Neural cell (in vitro differentiated cells): ENCODE results near the gene RMI2. TPM values are rescaled to one million over a fixed set of nuclear protein-coding genes. Genes with fewer than 3 reads are reported as not detected.

ENCODE experiments used
- H2AFZ ChIP-seq: fragments of 200-600, 300-800 bp; sonication (generic), shearing (Covaris generic); 2 replicates; pipeline ENCODE4 v1.6.0; 2014; ENCODE audit warnings: low read depth, mild to moderate bottlenecking, antibody characterized with exemption, low read length, moderate library complexity
- H3F3A ChIP-seq: fragments of 200-600 bp; shearing (Covaris generic); 2 replicates; pipeline ENCODE4 v1.6.1; 2016; ENCODE audit warnings: mild to moderate bottlenecking, moderate library complexity, mixed read lengths, antibody characterized with exemption, low read length; ENCODE audit not compliant: insufficient read depth, poor library complexity, severe bottlenecking
- H3K27ac ChIP-seq: fragments of 200-600, 300-800 bp; sonication (generic), shearing (Covaris generic); 2 replicates; pipeline ENCODE4 v1.5.1; 2014; ENCODE audit warnings: mild to moderate bottlenecking, low read length, moderate library complexity
- H3K27me3 ChIP-seq: fragments of 300-800, 200-600 bp; sonication (generic), shearing (Covaris generic); 2 replicates; pipeline ENCODE4 v1.6.0; 2014; ENCODE audit warnings: mild to moderate bottlenecking, low read depth, low read length, moderate library complexity; ENCODE audit not compliant: insufficient read depth
- H3K36me3 ChIP-seq: fragments of 300-800, 200-600 bp; sonication (generic), shearing (Covaris generic); 2 replicates; pipeline ENCODE4 v1.5.1; 2014; ENCODE audit warnings: mild to moderate bottlenecking, antibody characterized with exemption, low read length, moderate library complexity; ENCODE audit not compliant: insufficient read depth
- H3K4me2 ChIP-seq: fragments of 300-800, 200-600 bp; sonication (generic), shearing (Covaris generic); 2 replicates; pipeline ENCODE4 v1.6.0; 2014; ENCODE audit warnings: mild to moderate bottlenecking, low read length
- H3K4me3 ChIP-seq: fragments of 300-800, 200-600 bp; sonication (generic), shearing (Covaris generic); 2 replicates; pipeline ENCODE4 v1.5.1; 2014; ENCODE audit warnings: mild to moderate bottlenecking, low read length, moderate library complexity
- H3K79me2 ChIP-seq: fragments of 200-600 bp; shearing (Covaris generic); replicated peaks from 2 replicates; pipeline ENCODE4 v1.6.0; 2014; ENCODE audit warnings: mild to moderate bottlenecking, low read length, moderate library complexity; ENCODE audit not compliant: insufficient read depth
- H3K9ac ChIP-seq: fragments of 300-800, 200-600 bp; sonication (generic), shearing (Covaris generic); 2 replicates; pipeline ENCODE4 v1.6.1; 2016; ENCODE audit warnings: mild to moderate bottlenecking, low read length, mixed read lengths
- H3K9me2 ChIP-seq: fragments of 200-600 bp; shearing (Covaris generic); 2 replicates; pipeline ENCODE4 v1.6.1; 2016; ENCODE audit warnings: mild to moderate bottlenecking, low read length, mixed read lengths; ENCODE audit not compliant: insufficient read depth
- H3K9me3 ChIP-seq: fragments of 200-600, 300-800 bp; sonication (generic), shearing (Covaris generic); 2 replicates; pipeline ENCODE4 v1.6.1; 2016; ENCODE audit warnings: mild to moderate bottlenecking, mixed run types, low read length, moderate library complexity, mixed read lengths
- H4K20me1 ChIP-seq: fragments of 200-600 bp; shearing (Covaris generic); 2 replicates; pipeline ENCODE4 v1.6.1; 2016; ENCODE audit warnings: mild to moderate bottlenecking, mixed run types; ENCODE audit not compliant: insufficient read depth
- CTCF ChIP-seq: fragments of 450-650 bp; IDR thresholded peaks from 2 replicates; pipeline ENCODE4 v1.5.1; 2014; ENCODE audit warnings: antibody characterized with exemption, mild to moderate bottlenecking, moderate library complexity; ENCODE audit not compliant: poor library complexity, severe bottlenecking
- EP300 ChIP-seq: fragments of 450-650 bp; conservative IDR thresholded peaks from 2 replicates; pipeline ENCODE4 v1.6.1; 2014; ENCODE audit warnings: antibody characterized with exemption, mild to moderate bottlenecking, moderate library complexity; ENCODE audit not compliant: poor library complexity, severe bottlenecking
- EZH2 ChIP-seq: fragments of 200-600, 300-800 bp; shearing (Covaris generic), sonication (generic); IDR thresholded peaks from 2 replicates; pipeline ENCODE4 v1.6.1; 2014; ENCODE audit warnings: antibody characterized with exemption, low read length, borderline replicate concordance, mild to moderate bottlenecking; ENCODE audit not compliant: insufficient read depth, poor library complexity, severe bottlenecking
- MXI1 ChIP-seq: fragments of 450-650 bp; conservative IDR thresholded peaks from 2 replicates; pipeline ENCODE4 v1.6.1; 2014; ENCODE audit warnings: antibody characterized with exemption, mild to moderate bottlenecking; ENCODE audit not compliant: poor library complexity, severe bottlenecking
- POLR2AphosphoS5 ChIP-seq: IDR thresholded peaks from 2 replicates; pipeline ENCODE4 v1.6.1; 2012
- RAD21 ChIP-seq: fragments of 450-650 bp; conservative IDR thresholded peaks from 2 replicates; pipeline ENCODE4 v1.6.1; 2014; ENCODE audit warnings: antibody characterized with exemption, mild to moderate bottlenecking, moderate library complexity
- REST ChIP-seq: IDR thresholded peaks from 2 replicates; pipeline ENCODE4 v1.6.1; 2012; ENCODE audit warnings: borderline replicate concordance
- SMC3 ChIP-seq: fragments of 450-650 bp; conservative IDR thresholded peaks from 2 replicates; pipeline ENCODE4 v1.6.1; 2014; ENCODE audit warnings: antibody characterized with exemption, mild to moderate bottlenecking, moderate library complexity; ENCODE audit not compliant: poor library complexity
- TAF1 ChIP-seq: IDR thresholded peaks from 2 replicates; pipeline ENCODE4 v1.6.1; 2012; ENCODE audit warnings: low read depth
- polyA plus RNA-seq: library from polyadenylated mRNA; depleted of rRNA; stranded (reverse); fragments of >200 nt; gene quantifications from 2 replicates; pipeline ENCODE4 v1.2.3, GENCODE V29; 2014

RMI2 gene
- polyA plus RNA-seq, 1 donor from 2014 or later = 0.48 TPM

DNA sequence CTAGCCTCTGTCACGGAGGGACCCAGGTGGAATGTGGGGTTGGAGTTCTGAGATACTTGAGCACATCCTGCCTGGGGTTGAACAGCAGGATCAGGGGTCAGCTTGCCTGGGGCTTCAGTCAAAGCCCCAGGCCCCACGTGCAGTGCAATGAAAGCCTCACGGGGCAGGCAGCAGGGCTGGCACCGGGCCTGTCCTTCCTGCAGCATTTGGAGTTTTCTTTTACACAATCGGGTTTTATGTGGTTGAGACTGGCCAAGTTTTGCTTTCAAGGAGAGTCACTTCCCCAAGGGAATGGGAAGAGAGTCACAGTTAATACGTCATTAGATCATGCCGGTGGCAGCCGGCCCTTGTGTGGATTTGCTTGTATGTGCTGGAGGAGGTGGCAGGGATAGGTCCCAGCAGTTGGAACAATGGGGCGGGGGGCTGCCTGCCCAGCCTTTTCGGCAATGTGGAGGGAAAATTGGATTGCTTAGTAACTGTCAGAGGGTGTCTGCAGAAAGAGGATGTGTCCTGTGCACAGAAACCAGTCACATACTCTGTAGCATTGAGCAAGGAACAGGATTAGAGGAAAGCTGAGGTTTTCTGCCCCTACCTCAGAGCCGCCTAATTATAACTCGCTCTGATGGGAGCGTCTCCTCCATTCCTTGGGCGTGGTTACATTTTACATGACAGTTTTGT is 4.5 kb downstream of the RMI2 start:
- H3K9ac ChIP-seq = no peak overlapping the region
- no peak overlapping the region for H3K4me2 ChIP-seq

GRCh38 chr16:11350519-11350918 is 5.3 kb downstream of the RMI2 start:
- Histone ChIP-seq H3K4me2 (no peak overlapping the region), H3K36me3 (no peaks in the 10 kb centered on the region)

More for the DNA sequence above, 4.5 kb downstream of the RMI2 start:
- Histone ChIP-seq H3K9me3 (no peaks in the 10 kb centered on the region), H3K4me3 (no peak overlapping the region), H3K36me3 (no peaks in the 10 kb centered on the region), H3F3A (no peaks in the 10 kb centered on the region), H3K9me2 (no peaks in the 10 kb centered on the region), H2AFZ (no peak overlapping the region), H3K27ac (no peak overlapping the region), H4K20me1 (no peaks in the 10 kb centered on the region), H3K79me2 (no peaks in the 10 kb centered on the region), H3K27me3 (no peaks in the 10 kb centered on the region)
- TF ChIP-seq RAD21 (no peak), REST (no peak), SMC3 (no peak), EP300 (no peak), CTCF (no peak), EZH2 (no peak), TAF1 (no peak), MXI1 (no peak), POLR2AphosphoS5 (no peak)

More at GRCh38 chr16:11350519-11350918, 5.3 kb downstream of the RMI2 start:
- Histone ChIP-seq H3K27me3 (no peaks in the 10 kb centered on the region), H3K9ac (no peak overlapping the region), H3F3A (no peaks in the 10 kb centered on the region), H3K27ac (no peak overlapping the region), H4K20me1 (no peaks in the 10 kb centered on the region), H2AFZ (no peak overlapping the region), H3K9me2 (no peaks in the 10 kb centered on the region), H3K9me3 (no peaks in the 10 kb centered on the region), H3K79me2 (no peaks in the 10 kb centered on the region), H3K4me3 (no peak overlapping the region)
- TF ChIP-seq POLR2AphosphoS5 = no peak
- no peak for TF ChIP-seq EP300
- no peak for TF ChIP-seq TAF1
- TF ChIP-seq SMC3 = no peak
- TF ChIP-seq MXI1 = no peak
- no peak for TF ChIP-seq CTCF
- no peak for TF ChIP-seq RAD21
